GM18498 (cell line): Measurements from ENCODE around the gene OR6C74.

Experiments used
- ATAC-seq: cut with Tn5 transposase; IDR thresholded peaks from one replicate; pipeline ENCODE4 v1.9.1; 2021; ENCODE audit warnings: mild to moderate bottlenecking, moderate library complexity; ENCODE audit not compliant: unreplicated experiment

Gene OR6C74

DNA sequence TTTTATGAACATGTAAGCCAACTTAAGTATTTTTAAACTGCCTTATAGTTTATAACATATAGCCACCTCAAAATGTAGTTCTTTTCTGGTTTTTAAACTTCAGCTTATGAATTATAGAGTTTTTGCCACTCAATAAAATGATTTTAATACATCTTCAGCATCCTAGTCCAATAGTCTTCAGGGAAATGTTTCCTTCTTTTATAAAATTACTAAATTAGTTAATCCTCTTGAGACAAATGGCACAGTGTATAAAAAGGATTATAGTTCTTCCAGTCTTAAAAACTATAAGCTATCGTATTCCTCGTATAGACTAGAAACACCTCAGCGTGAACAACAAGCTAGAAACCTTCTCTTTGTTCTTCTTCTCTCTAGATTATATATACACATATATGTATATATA lies at the start of gene OR6C74:
Gene OR6C74, plus strand, starts transcription at position 301 of the 400 bp plus-strand sequence. CDS start 2,679 bp downstream, outside the sequence.
- no peak for ATAC-seq

GRCh38 chr12:55220725-55221124 lies 23.7 kb upstream of the OR6C74 start, which contains the start of gene OR10A7:
Gene OR10A7, plus strand, starts transcription at chr12:55221025. Its CDS starts 0 bp downstream, at chr12:55221025.
- no peak for ATAC-seq

- ATAC-seq: no peak
Measured at GRCh38 chr12:55226523-55226922, 17.9 kb upstream of the OR6C74 start.

- no peak for ATAC-seq
Measured at GRCh38 chr12:55227643-55228042, 16.8 kb upstream of the OR6C74 start.

DNA sequence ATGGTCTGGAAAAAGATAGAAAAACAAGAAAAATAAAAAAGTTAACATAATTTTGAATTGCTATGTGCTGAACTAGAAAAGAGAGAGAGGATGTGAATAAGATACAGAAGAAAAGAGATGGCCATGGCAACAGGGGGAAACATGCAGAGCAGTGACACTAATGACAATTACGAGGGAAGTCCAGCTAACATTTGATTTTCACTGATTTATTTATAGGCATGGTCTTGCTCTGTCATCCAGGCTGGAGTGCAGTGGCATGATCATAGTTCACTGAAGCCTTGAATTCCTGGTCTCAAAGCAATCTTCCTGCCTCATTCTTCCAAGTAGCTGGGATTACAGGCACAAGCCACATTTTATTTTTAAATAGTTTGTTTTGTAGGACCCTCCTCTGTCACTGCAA lies 1.8 kb downstream of the OR6C74 start:
- no peak for ATAC-seq

DNA sequence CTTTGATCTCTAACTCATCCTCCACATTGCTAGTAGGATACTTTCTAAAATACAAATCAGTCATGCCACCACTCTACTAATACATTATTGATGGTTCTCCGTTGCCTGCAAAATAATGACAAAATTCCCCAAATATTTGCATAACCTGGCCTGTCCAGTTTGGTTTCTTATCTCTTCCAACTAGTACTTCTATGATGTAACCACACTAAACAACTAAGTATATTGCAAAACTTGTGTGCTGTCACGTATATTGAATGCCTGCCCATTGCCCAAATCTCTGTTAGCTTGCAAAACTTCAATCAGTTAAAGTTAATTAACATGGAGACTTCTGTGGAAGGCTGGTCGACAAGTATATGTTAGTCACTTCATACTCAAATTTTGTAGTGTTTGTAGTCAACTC lies 6.5 kb downstream of the OR6C74 start:
- no peak for ATAC-seq

- ATAC-seq: no peak
Measured at GRCh38 chr12:55253281-55253680, 8.9 kb downstream of the OR6C74 start.

DNA sequence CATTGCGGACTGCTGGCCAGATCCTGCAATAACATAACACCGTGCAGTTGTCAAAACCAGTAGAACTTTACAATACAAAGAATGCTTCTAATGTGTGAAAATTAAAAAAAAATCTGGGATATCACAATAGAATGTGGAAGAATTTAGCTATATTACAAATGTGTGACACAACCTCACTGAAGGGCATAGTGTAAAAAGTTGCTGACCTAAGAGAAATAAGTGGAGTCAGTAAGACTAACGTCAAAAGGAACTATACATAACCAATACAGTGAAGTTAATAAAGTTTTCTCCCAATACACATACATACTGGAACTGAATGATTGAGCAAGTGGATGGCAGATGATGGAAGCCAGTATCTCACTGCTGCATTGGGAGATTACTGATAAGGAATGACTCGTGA lies 12.4 kb downstream of the OR6C74 start:
- ATAC-seq: no peak

- ATAC-seq: no peak
Measured at GRCh38 chr12:55258303-55258702, 13.9 kb downstream of the OR6C74 start.

GRCh38 chr12:55280991-55281390 lies 36.6 kb downstream of the OR6C74 start:
- no peak for ATAC-seq

- ATAC-seq: no peak
Measured at GRCh38 chr12:55289999-55290398, 45.6 kb downstream of the OR6C74 start.
